HepG2 (cell line): ENCODE data around the gene ITGAV. TPM values are rescaled to one million over a fixed set of nuclear protein-coding genes. Genes with fewer than 3 reads are reported as not detected.

ENCODE experiments used
- AHR ChIP-seq: IDR thresholded peaks from 2 replicates; pipeline ENCODE4 v1.6.1; 2018; ENCODE audit warnings: missing genetic modification reagents, missing compliant biosample characterization
- ELK4 ChIP-seq: sonication (generic); formaldehyde crosslinking; IDR thresholded peaks from 2 replicates; pipeline ENCODE4 v1.9.0; 2021; ENCODE audit warnings: missing genetic modification reagents, borderline replicate concordance
- HNF4A ChIP-seq: sonication (generic); formaldehyde crosslinking; IDR thresholded peaks from 2 replicates; pipeline ENCODE4 v1.4.0; 2020; ENCODE audit warnings: missing genetic modification reagents
- NCOA1 ChIP-seq: sonication (generic); formaldehyde crosslinking; IDR thresholded peaks from 2 replicates; pipeline ENCODE4 v1.9.0; 2021; ENCODE audit warnings: missing genetic modification reagents
- NR2F1 ChIP-seq, 2 experiments: fragments of 450-650 bp in 1 of 2; formaldehyde crosslinking in 1 of 2; IDR thresholded peaks; 2 replicates each; pipeline versions ENCODE4 v1.5.0 to v1.6.1; 2016 to 2020; ENCODE audit warnings: mild to moderate bottlenecking in 1 of 2, missing compliant biosample characterization in 1 of 2, missing genetic modification reagents in 1 of 2, moderate library complexity in 1 of 2
- POLR2G ChIP-seq: fragments of 200-400 bp; formaldehyde crosslinking; IDR thresholded peaks from 2 replicates; pipeline ENCODE4 v1.6.1; 2018; ENCODE audit warnings: mild to moderate bottlenecking, low read depth, low read length, moderate library complexity
- PTBP1 ChIP-seq: fragments of 200-400 bp; formaldehyde crosslinking; IDR thresholded peaks from 2 replicates; pipeline ENCODE4 v1.6.1; 2018; ENCODE audit warnings: low read length, low read depth; ENCODE audit not compliant: poor library complexity, severe bottlenecking
- SNAI1 ChIP-seq: sonication (generic); formaldehyde crosslinking; IDR thresholded peaks from 2 replicates; pipeline ENCODE4 v1.5.0; 2020; ENCODE audit warnings: mild to moderate bottlenecking, missing genetic modification reagents, borderline replicate concordance
- SP2 ChIP-seq: sonication (generic); formaldehyde crosslinking; IDR thresholded peaks from 2 replicates; pipeline ENCODE4 v1.5.1; 2020; ENCODE audit warnings: mild to moderate bottlenecking, missing genetic modification reagents
- ZFP36 ChIP-seq: fragments of 150-350 bp; IDR thresholded peaks from 2 replicates; pipeline ENCODE4 v1.6.1; 2018; ENCODE audit warnings: borderline replicate concordance, low read length, low read depth; ENCODE audit not compliant: partially characterized antibody
- ZNF30 ChIP-seq: sonication (generic); formaldehyde crosslinking; IDR thresholded peaks from 2 replicates; pipeline ENCODE4 v1.5.0; 2020; ENCODE audit warnings: mild to moderate bottlenecking, missing genetic modification reagents
- ZNF333 ChIP-seq: sonication (generic); formaldehyde crosslinking; IDR thresholded peaks from 2 replicates; pipeline ENCODE4 v1.4.0; 2020; ENCODE audit warnings: mild to moderate bottlenecking, missing genetic modification reagents, borderline replicate concordance
- ZNF33B ChIP-seq: sonication (generic); formaldehyde crosslinking; IDR thresholded peaks from 2 replicates; pipeline ENCODE4 v1.5.1; 2020; ENCODE audit warnings: mild to moderate bottlenecking, missing genetic modification reagents
- ZNF570 ChIP-seq: sonication (generic); formaldehyde crosslinking; IDR thresholded peaks from 2 replicates; pipeline ENCODE4 v1.4.0; 2020; ENCODE audit warnings: mild to moderate bottlenecking, missing genetic modification reagents, borderline replicate concordance
- ZNF891 ChIP-seq: sonication (generic); formaldehyde crosslinking; IDR thresholded peaks from 2 replicates; pipeline ENCODE4 v1.5.0; 2020; ENCODE audit warnings: mild to moderate bottlenecking, missing genetic modification reagents
- polyA plus RNA-seq, 8 experiments: library from polyadenylated mRNA; depleted of rRNA in 3 of 8; stranded (reverse) in 7 of 8; unstranded in 1 of 8; fragments of >200 nt; fragmentation: Illumina TruSeq in 4 of 8; extraction: Trizol in 4 of 8; gene quantifications; 2 replicates each; pipeline versions ENCODE4 v1.2.1 to v1.2.3, GENCODE V29; 2011 to 2016; ENCODE audit warnings: low read depth in 4 of 8, missing spikeins in 1 of 8, mixed read lengths in 1 of 8; ENCODE audit not compliant: insufficient read depth in 1 of 8
- total RNA-seq, 5 experiments: library from RNA; depleted of rRNA; stranded (reverse); fragments of >200 nt; fragmentation: Illumina TruSeq; extraction: Trizol; gene quantifications; 2 replicates each; pipeline ENCODE4 v1.2.3, GENCODE V29; 2016; ENCODE audit warnings: low read depth in 1 of 5
- TF ChIP-seq, protein P1 (sequence below): IDR thresholded peaks from 2 replicates; pipeline ENCODE4 v1.6.1; 2016
- TF ChIP-seq, protein P2 (sequence below): sonication (generic); IDR thresholded peaks from 2 replicates; pipeline ENCODE4 v1.6.1; 2016; ENCODE audit warnings: low read depth, borderline replicate concordance
- TF ChIP-seq, protein P3 (sequence below): sonication (generic); formaldehyde crosslinking; IDR thresholded peaks from 2 replicates; pipeline ENCODE4 v1.4.0; 2020; ENCODE audit warnings: mild to moderate bottlenecking, missing genetic modification reagents
- TF ChIP-seq, protein P4 (sequence below): sonication (generic); formaldehyde crosslinking; IDR thresholded peaks from 2 replicates; pipeline ENCODE4 v1.5.0; 2020; ENCODE audit warnings: mild to moderate bottlenecking, missing genetic modification reagents
- TF ChIP-seq, protein P5 (sequence below): fragments of 450-650 bp; IDR thresholded peaks from 2 replicates; pipeline ENCODE4 v1.6.1; 2017

ITGAV gene
- total and polyA plus RNA-seq, 2 of the 13 experiments (the other 11 are each of a cell fraction or from before 2014, with no cell fraction given): 59.1 to 60.4 TPM

- TF ChIP-seq ZNF333 (CRISPR knock-in tag) (peak; percentile 82), NR2F1 (CRISPR knock-in tag; IDR thresholded peaks at IDR 0.05) (no peak), ZFP36 (no peak), PTBP1 (peak; percentile 69), ZNF30 (CRISPR knock-in tag) (peak; percentile 68; the same call in 1 of the 2 replicates), SP2 (no peak; the same call in 1 of the 2 replicates), POLR2G (peak; percentile 98), ZNF570 (CRISPR knock-in tag) (no peak), ELK4 (CRISPR knock-in tag) (no peak), AHR (CRISPR knock-in tag) (0 out of 2 replicates have a peak, but pooled peaks have one; percentile 64), ZNF891 (peak; percentile 94), ZNF33B (0 out of 2 replicates have a peak, but pooled peaks have one; percentile 1), SNAI1 (CRISPR knock-in tag) (peak; percentile 63; the same call in 1 of the 2 replicates), NCOA1 (CRISPR knock-in tag) (peak; percentile 48), HNF4A (CRISPR knock-in tag) (no peak)
- TF ChIP-seq, protein P1, sequence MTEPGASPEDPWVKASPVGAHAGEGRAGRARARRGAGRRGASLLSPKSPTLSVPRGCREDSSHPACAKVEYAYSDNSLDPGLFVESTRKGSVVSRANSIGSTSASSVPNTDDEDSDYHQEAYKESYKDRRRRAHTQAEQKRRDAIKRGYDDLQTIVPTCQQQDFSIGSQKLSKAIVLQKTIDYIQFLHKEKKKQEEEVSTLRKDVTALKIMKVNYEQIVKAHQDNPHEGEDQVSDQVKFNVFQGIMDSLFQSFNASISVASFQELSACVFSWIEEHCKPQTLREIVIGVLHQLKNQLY (CRISPR knock-in tag): no peak
- TF ChIP-seq, protein P2, sequence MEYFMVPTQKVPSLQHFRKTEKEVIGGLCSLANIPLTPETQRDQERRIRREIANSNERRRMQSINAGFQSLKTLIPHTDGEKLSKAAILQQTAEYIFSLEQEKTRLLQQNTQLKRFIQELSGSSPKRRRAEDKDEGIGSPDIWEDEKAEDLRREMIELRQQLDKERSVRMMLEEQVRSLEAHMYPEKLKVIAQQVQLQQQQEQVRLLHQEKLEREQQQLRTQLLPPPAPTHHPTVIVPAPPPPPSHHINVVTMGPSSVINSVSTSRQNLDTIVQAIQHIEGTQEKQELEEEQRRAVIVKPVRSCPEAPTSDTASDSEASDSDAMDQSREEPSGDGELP: peak; percentile 40; the same call in 1 of the 2 replicates
- TF ChIP-seq, protein P3, sequence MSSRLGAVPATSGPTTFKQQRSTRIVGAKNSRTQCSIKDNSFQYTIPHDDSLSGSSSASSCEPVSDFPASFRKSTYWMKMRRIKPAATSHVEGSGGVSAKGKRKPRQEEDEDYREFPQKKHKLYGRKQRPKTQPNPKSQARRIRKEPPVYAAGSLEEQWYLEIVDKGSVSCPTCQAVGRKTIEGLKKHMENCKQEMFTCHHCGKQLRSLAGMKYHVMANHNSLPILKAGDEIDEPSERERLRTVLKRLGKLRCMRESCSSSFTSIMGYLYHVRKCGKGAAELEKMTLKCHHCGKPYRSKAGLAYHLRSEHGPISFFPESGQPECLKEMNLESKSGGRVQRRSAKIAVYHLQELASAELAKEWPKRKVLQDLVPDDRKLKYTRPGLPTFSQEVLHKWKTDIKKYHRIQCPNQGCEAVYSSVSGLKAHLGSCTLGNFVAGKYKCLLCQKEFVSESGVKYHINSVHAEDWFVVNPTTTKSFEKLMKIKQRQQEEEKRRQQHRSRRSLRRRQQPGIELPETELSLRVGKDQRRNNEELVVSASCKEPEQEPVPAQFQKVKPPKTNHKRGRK (CRISPR knock-in tag): 0 out of 2 replicates have a peak, but pooled peaks have one; percentile 79
- TF ChIP-seq, protein P4, sequence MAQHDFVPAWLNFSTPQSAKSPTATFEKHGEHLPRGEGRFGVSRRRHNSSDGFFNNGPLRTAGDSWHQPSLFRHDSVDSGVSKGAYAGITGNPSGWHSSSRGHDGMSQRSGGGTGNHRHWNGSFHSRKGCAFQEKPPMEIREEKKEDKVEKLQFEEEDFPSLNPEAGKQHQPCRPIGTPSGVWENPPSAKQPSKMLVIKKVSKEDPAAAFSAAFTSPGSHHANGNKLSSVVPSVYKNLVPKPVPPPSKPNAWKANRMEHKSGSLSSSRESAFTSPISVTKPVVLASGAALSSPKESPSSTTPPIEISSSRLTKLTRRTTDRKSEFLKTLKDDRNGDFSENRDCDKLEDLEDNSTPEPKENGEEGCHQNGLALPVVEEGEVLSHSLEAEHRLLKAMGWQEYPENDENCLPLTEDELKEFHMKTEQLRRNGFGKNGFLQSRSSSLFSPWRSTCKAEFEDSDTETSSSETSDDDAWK: no peak
- TF ChIP-seq, protein P5, sequence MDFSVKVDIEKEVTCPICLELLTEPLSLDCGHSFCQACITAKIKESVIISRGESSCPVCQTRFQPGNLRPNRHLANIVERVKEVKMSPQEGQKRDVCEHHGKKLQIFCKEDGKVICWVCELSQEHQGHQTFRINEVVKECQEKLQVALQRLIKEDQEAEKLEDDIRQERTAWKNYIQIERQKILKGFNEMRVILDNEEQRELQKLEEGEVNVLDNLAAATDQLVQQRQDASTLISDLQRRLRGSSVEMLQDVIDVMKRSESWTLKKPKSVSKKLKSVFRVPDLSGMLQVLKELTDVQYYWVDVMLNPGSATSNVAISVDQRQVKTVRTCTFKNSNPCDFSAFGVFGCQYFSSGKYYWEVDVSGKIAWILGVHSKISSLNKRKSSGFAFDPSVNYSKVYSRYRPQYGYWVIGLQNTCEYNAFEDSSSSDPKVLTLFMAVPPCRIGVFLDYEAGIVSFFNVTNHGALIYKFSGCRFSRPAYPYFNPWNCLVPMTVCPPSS: no peak
These were observed at the start of gene ITGAV (continued) for GRCh38 chr2:186589612-186590349.
